K562 (cell line): ENCODE measurements around the gene BAIAP2L2. TPM values are rescaled to one million over a fixed set of nuclear protein-coding genes. Genes with fewer than 3 reads are reported as not detected.
A peak's percentile ranks its signal among the peaks of the same experiment; 100 is the strongest.

Experiments used
- ARHGAP35 ChIP-seq: fragments of 450-650 bp; IDR thresholded peaks from 2 replicates; pipeline ENCODE4 v1.6.1; 2018; ENCODE audit not compliant: partially characterized antibody
- BMI1 ChIP-seq: fragments of 150-350 bp; IDR thresholded peaks from 2 replicates; pipeline ENCODE4 v1.6.1; 2014; ENCODE audit warnings: low read length
- CCAR2 ChIP-seq: fragments of 200-400 bp; formaldehyde crosslinking; IDR thresholded peaks from 2 replicates; pipeline ENCODE4 v1.6.1; 2017; ENCODE audit warnings: mild to moderate bottlenecking, low read depth, low read length
- CREM ChIP-seq: IDR thresholded peaks from 2 replicates; pipeline ENCODE4 v1.6.1; 2014; ENCODE audit warnings: antibody characterized with exemption, low read depth
- CTCF ChIP-seq, 3 experiments: IDR thresholded peaks in 2 of 3; conservative IDR thresholded peaks in 1 of 3; 2 replicates each; pipeline ENCODE4 v1.5.1; 2011 to 2012; ENCODE audit warnings: low read length in 3 of 3, mild to moderate bottlenecking in 3 of 3, control low read depth in 2 of 3, improper control_type of control experiment in 1 of 3, inconsistent platforms in 1 of 3, low read depth in 1 of 3, mixed read lengths in 1 of 3, moderate library complexity in 1 of 3; ENCODE audit not compliant: insufficient read depth in 2 of 3
- DMBX1 ChIP-seq: fragments of 250-450 bp; sonication (Bioruptor Pico); IDR thresholded peaks from 2 replicates; pipeline ENCODE4 v1.8.0; 2022; ENCODE audit warnings: inconsistent platforms, mild to moderate bottlenecking, moderate library complexity, borderline replicate concordance
- DPF2 ChIP-seq: fragments of 450-650 bp; IDR thresholded peaks from 2 replicates; pipeline ENCODE4 v1.6.1; 2016
- E2F4 ChIP-seq: sonication (generic); formaldehyde crosslinking; IDR thresholded peaks from 2 replicates; pipeline ENCODE4 v1.8.0; 2022; ENCODE audit warnings: mild to moderate bottlenecking, low read depth, missing genetic modification reagents
- E2F5 ChIP-seq: sonication (generic); formaldehyde crosslinking; IDR thresholded peaks from 2 replicates; pipeline ENCODE4 v1.8.0; 2022; ENCODE audit warnings: mild to moderate bottlenecking, missing genetic modification reagents
- FOXJ3 ChIP-seq: sonication (generic); formaldehyde crosslinking; IDR thresholded peaks from 2 replicates; pipeline ENCODE4 v1.4.0; 2020; ENCODE audit warnings: mild to moderate bottlenecking, missing genetic modification reagents
- FOXP1 ChIP-seq: sonication (generic); formaldehyde crosslinking; IDR thresholded peaks from 2 replicates; pipeline ENCODE4 v1.8.0; 2022; ENCODE audit warnings: mild to moderate bottlenecking, missing genetic modification reagents
- HIVEP1 ChIP-seq: fragments of 250-450 bp; sonication (Bioruptor Pico); IDR thresholded peaks from 2 replicates; pipeline ENCODE4 v1.4.0; 2020; ENCODE audit warnings: mild to moderate bottlenecking
- MIER1 ChIP-seq: fragments of 450-650 bp; IDR thresholded peaks from 2 replicates; pipeline ENCODE4 v1.6.1; 2016; ENCODE audit warnings: antibody characterized with exemption, mild to moderate bottlenecking, low read depth
- PTTG1 ChIP-seq: fragments of 450-650 bp; IDR thresholded peaks from 2 replicates; pipeline ENCODE4 v1.6.1; 2016; ENCODE audit warnings: low read depth, mild to moderate bottlenecking, missing genetic modification characterization, missing compliant biosample characterization
- RBBP5 ChIP-seq: fragments of 200-600 bp; sonication (generic); IDR thresholded peaks from 2 replicates; pipeline ENCODE4 v1.6.1; 2012; ENCODE audit warnings: borderline replicate concordance, mild to moderate bottlenecking, low read length, control low read depth, inconsistent platforms; ENCODE audit not compliant: insufficient read depth, poor library complexity, severe bottlenecking
- RBM15 ChIP-seq: fragments of 200-400 bp; formaldehyde crosslinking; IDR thresholded peaks from 2 replicates; pipeline ENCODE4 v1.6.1; 2018; ENCODE audit warnings: mild to moderate bottlenecking, low read length, moderate library complexity; ENCODE audit not compliant: insufficient read depth
- SAFB ChIP-seq: fragments of 200-400 bp; formaldehyde crosslinking; IDR thresholded peaks from 2 replicates; pipeline ENCODE4 v1.6.1; 2017; ENCODE audit warnings: low read depth, low read length, borderline replicate concordance
- SMARCE1 ChIP-seq: fragments of 450-650 bp; IDR thresholded peaks from 2 replicates; pipeline ENCODE4 v1.7.1; 2016; ENCODE audit warnings: mild to moderate bottlenecking
- TCF3 ChIP-seq: sonication (generic); formaldehyde crosslinking; IDR thresholded peaks from 2 replicates; pipeline ENCODE4 v1.4.0; 2020; ENCODE audit warnings: mild to moderate bottlenecking, missing genetic modification reagents
- TEAD2 ChIP-seq: fragments of 450-650 bp; IDR thresholded peaks from 2 replicates; pipeline ENCODE4 v1.6.1; 2016; ENCODE audit warnings: missing genetic modification characterization, control low read depth, missing compliant biosample characterization
- TOE1 ChIP-seq, 2 experiments: fragments of 450-650 bp in 1 of 2; sonication (generic) in 1 of 2; formaldehyde crosslinking in 1 of 2; IDR thresholded peaks; 2 replicates each; pipeline versions ENCODE4 v1.7.1 to v1.8.0; 2016 to 2022; ENCODE audit warnings: borderline replicate concordance in 2 of 2, mild to moderate bottlenecking in 2 of 2, antibody characterized with exemption in 1 of 2, inconsistent platforms in 1 of 2, low read depth in 1 of 2, missing genetic modification reagents in 1 of 2, moderate library complexity in 1 of 2
- YY1 ChIP-seq, 3 experiments: IDR thresholded peaks; 2 replicates each; pipeline ENCODE4 v1.6.1; 2011; ENCODE audit warnings: low read length in 2 of 3, mild to moderate bottlenecking in 2 of 3, moderate library complexity in 2 of 3, borderline replicate concordance in 1 of 3, control low read depth in 1 of 3, low read depth in 1 of 3; ENCODE audit not compliant: insufficient read depth in 3 of 3, insufficient replicate concordance in 2 of 3, control insufficient read depth in 1 of 3, insufficient read length in 1 of 3; ENCODE audit errors: extremely low read depth in 1 of 3
- ZC3H8 ChIP-seq: fragments of 450-650 bp; IDR thresholded peaks from 2 replicates; pipeline ENCODE4 v1.6.1; 2017
- ZNF224 ChIP-seq: sonication (generic); formaldehyde crosslinking; IDR thresholded peaks from 2 replicates; pipeline ENCODE4 v1.8.0; 2022; ENCODE audit warnings: mild to moderate bottlenecking, missing genetic modification reagents
- polyA plus RNA-seq, 8 experiments: library from polyadenylated mRNA; depleted of rRNA in 4 of 8; stranded (reverse) in 5 of 8; unstranded in 3 of 8; fragments of >200 nt; fragmentation: Nextera tagmentation in 2 of 8; fragmentation: Illumina TruSeq in 1 of 8; extraction: Ambion mirVana in 2 of 8; extraction: Trizol in 1 of 8; gene quantifications; 2 replicates each; pipeline versions ENCODE4 v1.2.1 to v1.2.3, GENCODE V29; 2011 to 2014; ENCODE audit warnings: inconsistent platforms in 1 of 8, missing spikeins in 1 of 8
- total RNA-seq, 7 experiments: library from RNA; depleted of rRNA in 6 of 7; stranded (reverse); fragments of >200 nt in 6 of 7; fragmentation: Illumina TruSeq in 2 of 7; extraction: Trizol in 2 of 7; gene quantifications; 2 replicates each; pipeline versions ENCODE4 v1.2.1 to v1.2.3, GENCODE V29; 2011 to 2021; ENCODE audit warnings: low replicate concordance in 1 of 7

BAIAP2L2 gene
- total and polyA plus RNA-seq, 9 of the 15 experiments (the other 6 are each of a cell fraction or from before 2014, with no cell fraction given), result 0.04 to 0.22 (median 0.07) TPM; not detected in 4

- TF ChIP-seq CREM (peak; percentile 34; the same call in 1 of the 2 replicates), PTTG1 (no peak), CCAR2 (no peak), FOXJ3 (CRISPR knock-in tag) (no peak), SAFB (no peak), E2F5 (CRISPR knock-in tag) (no peak), CTCF (IDR thresholded peaks at IDR 0.05 in 2 of 3, conservative IDR thresholded peaks at IDR 0.05 in 1 of 3; ENCODE audit: insufficient read depth in 2 of 3, low read depth in 1 of 3, low read length in 3 of 3) (peak in 1 of 3 experiments; percentile 27; a peak in 1 of 6 replicates), SMARCE1 (0 out of 2 replicates have a peak, but pooled peaks have one; percentile 25), RBM15 (no peak), TCF3 (CRISPR knock-in tag) (peak; percentile 40; the same call in 1 of the 2 replicates), MIER1 (peak; percentile 65; the same call in 1 of the 2 replicates), TEAD2 (tag) (no peak), HIVEP1 (CRISPR knock-in tag) (no peak), RBBP5 (no peak), DPF2 (0 out of 2 replicates have a peak, but pooled peaks have one; percentile 19), YY1 (IDR thresholded peaks at IDR 0.05; ENCODE audit: borderline replicate concordance in 1 of 3, control insufficient read depth in 1 of 3, extremely low read depth in 1 of 3, insufficient read depth in 3 of 3, insufficient read length in 1 of 3, insufficient replicate concordance in 2 of 3, low read depth in 1 of 3, low read length in 2 of 3) (peak in 1 of 3 experiments; percentile 39), ZC3H8 (no peak), E2F4 (no peak), FOXP1 (CRISPR knock-in tag) (no peak), ZNF224 (CRISPR knock-in tag) (no peak), TOE1 (IDR thresholded peaks at IDR 0.05; ENCODE audit: borderline replicate concordance) (no peak), TOE1 (CRISPR knock-in tag; IDR thresholded peaks at IDR 0.05; ENCODE audit: borderline replicate concordance, low read depth) (no peak), ARHGAP35 (no peak), BMI1 (no peak), DMBX1 (CRISPR knock-in tag) (no peak)
Measured at GRCh38 chr22:38141217-38141973, 30.9 kb upstream of the BAIAP2L2 start (continued).
